ENCODE data around the gene SSBP2.

SSBP2 gene

GRCh38 chr5:81552852-81553566 is 197.9 kb downstream of the SSBP2 start:
- Histone ChIP-seq H3K27me3 (no peaks in the 10 kb centered on the region), H3K9me3 (no peaks in the 10 kb centered on the region), H3K4me1 (peaks cover 10% of the 10 kb centered on the region; the same call in 1 of the 2 replicates), H3K36me3 (no peaks in the 10 kb centered on the region), H3K4me3 (ENCODE audit: low read depth, low read length) (no peak overlapping the region)
- no peak for DNase-seq
- TF ChIP-seq, protein P1, sequence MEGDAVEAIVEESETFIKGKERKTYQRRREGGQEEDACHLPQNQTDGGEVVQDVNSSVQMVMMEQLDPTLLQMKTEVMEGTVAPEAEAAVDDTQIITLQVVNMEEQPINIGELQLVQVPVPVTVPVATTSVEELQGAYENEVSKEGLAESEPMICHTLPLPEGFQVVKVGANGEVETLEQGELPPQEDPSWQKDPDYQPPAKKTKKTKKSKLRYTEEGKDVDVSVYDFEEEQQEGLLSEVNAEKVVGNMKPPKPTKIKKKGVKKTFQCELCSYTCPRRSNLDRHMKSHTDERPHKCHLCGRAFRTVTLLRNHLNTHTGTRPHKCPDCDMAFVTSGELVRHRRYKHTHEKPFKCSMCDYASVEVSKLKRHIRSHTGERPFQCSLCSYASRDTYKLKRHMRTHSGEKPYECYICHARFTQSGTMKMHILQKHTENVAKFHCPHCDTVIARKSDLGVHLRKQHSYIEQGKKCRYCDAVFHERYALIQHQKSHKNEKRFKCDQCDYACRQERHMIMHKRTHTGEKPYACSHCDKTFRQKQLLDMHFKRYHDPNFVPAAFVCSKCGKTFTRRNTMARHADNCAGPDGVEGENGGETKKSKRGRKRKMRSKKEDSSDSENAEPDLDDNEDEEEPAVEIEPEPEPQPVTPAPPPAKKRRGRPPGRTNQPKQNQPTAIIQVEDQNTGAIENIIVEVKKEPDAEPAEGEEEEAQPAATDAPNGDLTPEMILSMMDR (IDR thresholded peaks at IDR 0.05; ENCODE audit: low read depth, low read length) = no peak

GRCh38 chr5:81549123-81549522 is 201.8 kb downstream of the SSBP2 start:
- Histone ChIP-seq H3K4me1 (peaks cover 5% of the 10 kb centered on the region; the same call in 1 of the 2 replicates), H3K9me3 (no peaks in the 10 kb centered on the region), H3K4me3 (ENCODE audit: low read depth, low read length) (no peak overlapping the region), H3K36me3 (no peaks in the 10 kb centered on the region), H3K27me3 (no peaks in the 10 kb centered on the region)
- DNase-seq = no peak
- TF ChIP-seq, protein P1 (IDR thresholded peaks at IDR 0.05; ENCODE audit: low read depth, low read length) = no peak

DNA sequence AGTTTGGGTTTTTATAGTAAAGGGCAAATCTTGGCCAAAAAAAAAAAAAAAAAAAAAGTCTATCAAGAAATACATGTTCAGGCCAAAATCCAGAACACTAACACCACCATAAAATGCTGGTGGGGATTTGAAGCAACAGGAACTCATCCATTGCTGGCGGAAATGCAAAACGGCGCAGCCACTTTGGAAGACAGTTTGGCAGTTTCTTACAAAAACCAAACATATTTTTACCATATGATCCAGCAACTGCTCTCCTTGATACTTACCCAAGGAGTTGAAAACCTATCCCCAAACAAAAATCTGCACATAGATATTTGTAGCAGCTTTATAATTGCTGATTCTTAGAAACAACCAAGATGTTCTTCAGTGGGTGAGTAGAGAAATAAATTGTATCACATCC is 203.9 kb downstream of the SSBP2 start:
- TF ChIP-seq, protein P1 (IDR thresholded peaks at IDR 0.05; ENCODE audit: low read depth, low read length) = no peak
- H3K36me3 ChIP-seq = no peaks in the 10 kb centered on the region

GRCh38 chr5:81545911-81546310 is 205.0 kb downstream of the SSBP2 start:
- Histone ChIP-seq H3K4me3 (ENCODE audit: low read depth, low read length) (no peak overlapping the region), H3K4me1 (no peaks in the 10 kb centered on the region), H3K9me3 (no peaks in the 10 kb centered on the region), H3K36me3 (no peaks in the 10 kb centered on the region), H3K27me3 (no peaks in the 10 kb centered on the region)
- DNase-seq = no peak
- TF ChIP-seq, protein P1 (IDR thresholded peaks at IDR 0.05; ENCODE audit: low read depth, low read length) = no peak

More for the DNA sequence above, 203.9 kb downstream of the SSBP2 start:
- DNase-seq = no peak
- Histone ChIP-seq H3K4me1 (no peaks in the 10 kb centered on the region), H3K9me3 (no peaks in the 10 kb centered on the region), H3K4me3 (ENCODE audit: low read depth, low read length) (no peak overlapping the region), H3K27me3 (no peaks in the 10 kb centered on the region)

DNA sequence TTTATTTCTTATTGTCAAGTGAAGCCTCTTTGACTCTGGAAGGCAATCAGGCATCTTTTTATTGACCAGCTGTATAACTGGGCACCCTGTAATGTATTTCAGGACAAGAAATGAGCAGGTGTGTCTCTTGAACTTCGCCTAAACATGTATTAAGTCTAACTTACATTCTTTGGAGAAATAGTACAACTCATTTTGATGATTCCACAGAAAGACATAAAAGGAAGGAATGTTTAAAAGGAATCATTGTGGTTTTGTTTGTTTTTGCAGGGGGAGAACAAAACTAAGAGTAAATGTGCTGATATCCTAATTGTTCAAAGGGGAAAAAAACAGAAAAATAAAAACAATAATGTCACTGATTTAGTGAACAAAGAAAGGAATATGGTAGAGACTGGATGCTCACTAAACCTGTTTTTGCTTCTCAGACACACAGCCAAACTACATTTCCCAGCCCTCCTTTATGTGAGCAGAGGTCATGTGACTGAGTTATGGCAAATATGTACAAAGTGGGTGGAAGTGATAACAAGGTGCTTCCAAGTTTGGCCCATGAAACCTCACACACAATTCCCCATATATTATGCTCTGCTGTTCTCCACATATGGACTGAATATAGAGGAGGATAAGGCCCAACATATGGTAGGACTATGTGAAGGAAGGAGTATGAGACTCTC is 206.4 kb downstream of the SSBP2 start:
- no peaks in the 10 kb centered on the region for H3K4me1 ChIP-seq
- 0 out of 2 replicates have a peak, but pooled peaks cover 2% of the 10 kb centered on the region for H3K36me3 ChIP-seq
- H3K27me3 ChIP-seq = no peaks in the 10 kb centered on the region
- H3K9me3 ChIP-seq = no peaks in the 10 kb centered on the region
- no peak for DNase-seq
- TF ChIP-seq, protein P1 (IDR thresholded peaks at IDR 0.05; ENCODE audit: low read depth, low read length) = no peak
- H3K4me3 ChIP-seq (ENCODE audit: low read depth, low read length) = no peak overlapping the region

GRCh38 chr5:81542242-81542641 is 208.7 kb downstream of the SSBP2 start:
- H3K9me3 ChIP-seq = no peaks in the 10 kb centered on the region
- 0 out of 2 replicates have a peak, but pooled peaks cover 2% of the 10 kb centered on the region for H3K36me3 ChIP-seq
- H3K4me3 ChIP-seq (ENCODE audit: low read depth, low read length) = no peak overlapping the region
- H3K27me3 ChIP-seq = no peaks in the 10 kb centered on the region
- TF ChIP-seq, protein P1 (IDR thresholded peaks at IDR 0.05; ENCODE audit: low read depth, low read length) = no peak
- H3K4me1 ChIP-seq = no peaks in the 10 kb centered on the region
- no peak for DNase-seq

All from BE2C (cell line).